GM19468 (cell line): Measurements from ENCODE around the gene RBM17.
"Not testable (repeated sequence)": the region's sequence is repeated elsewhere in the genome, so short reads cannot be mapped to it uniquely, and the experiment has no call there.

ENCODE experiments used
- ATAC-seq: cut with Tn5 transposase; IDR thresholded peaks from one replicate; pipeline ENCODE4 v1.9.1; 2021; ENCODE audit warnings: mild to moderate bottlenecking, moderate library complexity, moderate number of reproducible peaks; ENCODE audit not compliant: unreplicated experiment; ENCODE audit errors: extremely low read depth

The RBM17 gene

GRCh38 chr10:6054884-6055283, 34.0 kb upstream of the RBM17 start:
- no peak for ATAC-seq

GRCh38 chr10:6055929-6056328, 32.9 kb upstream of the RBM17 start:
- no peak for ATAC-seq

- ATAC-seq, result no peak
Observed at GRCh38 chr10:6056411-6057135, 32.3 kb upstream of the RBM17 start.

- no peak for ATAC-seq
Observed at GRCh38 chr10:6058682-6059475, 30.0 kb upstream of the RBM17 start.

- ATAC-seq, result no peak
Observed at GRCh38 chr10:6059506-6059905, 29.3 kb upstream of the RBM17 start.

- ATAC-seq, result no peak
Observed at GRCh38 chr10:6061056-6061455, 27.8 kb upstream of the RBM17 start.

- no peak for ATAC-seq
Observed at GRCh38 chr10:6062101-6062771, 26.6 kb upstream of the RBM17 start, which contains the start of gene IL2RA. IL2RA (minus strand) TSS chr10:6062367; CDS start chr10:6062151, 216 bp downstream.

- no peak for ATAC-seq
Observed at GRCh38 chr10:6064119-6064518, 24.7 kb upstream of the RBM17 start.

- ATAC-seq, result not testable (repeated sequence)
Observed at GRCh38 chr10:6064726-6065125, 24.1 kb upstream of the RBM17 start.

- ATAC-seq, result no peak
Observed at GRCh38 chr10:6065406-6065805, 23.4 kb upstream of the RBM17 start.

GRCh38 chr10:6065835-6066234, 23.0 kb upstream of the RBM17 start:
- ATAC-seq, result no peak

GRCh38 chr10:6067457-6067856, 21.4 kb upstream of the RBM17 start:
- ATAC-seq, result no peak

GRCh38 chr10:6068006-6068405, 20.8 kb upstream of the RBM17 start:
- ATAC-seq, result no peak

- ATAC-seq, result peak; percentile 29
Observed at GRCh38 chr10:6068422-6068821, 20.4 kb upstream of the RBM17 start.

- ATAC-seq, result no peak
Observed at GRCh38 chr10:6069081-6069931, 19.5 kb upstream of the RBM17 start.

- no peak for ATAC-seq
Observed at GRCh38 chr10:6070660-6071059, 18.2 kb upstream of the RBM17 start.

- ATAC-seq, result no peak
Observed at GRCh38 chr10:6071181-6072175, 17.4 kb upstream of the RBM17 start.

GRCh38 chr10:6072215-6072934, 16.5 kb upstream of the RBM17 start:
- peak; percentile 38 for ATAC-seq
